AG10803 (cell line): Measurements from ENCODE around the gene COG3.

Experiments used
- DNase-seq: peaks from one replicate; pipeline ENCODE4 v3.0.0; 2010; ENCODE audit warnings: low read depth
- H3K4me3 ChIP-seq: 2 replicates; pipeline ENCODE4 v1.5.1; 2011; ENCODE audit warnings: mild to moderate bottlenecking, low read length, control low read depth
- CTCF ChIP-seq: conservative IDR thresholded peaks from 2 replicates; pipeline ENCODE4 v1.5.1; 2011; ENCODE audit warnings: mild to moderate bottlenecking, low read length, control low read depth, inconsistent platforms

The COG3 gene

GRCh38 chr13:45582408-45583076 is 117.8 kb downstream of the COG3 start:
- TF ChIP-seq CTCF: no peak
- H3K4me3 ChIP-seq: no peak overlapping the region
- no peak for DNase-seq

- no peak for DNase-seq
- no peak for TF ChIP-seq CTCF
Observed at GRCh38 chr13:45584816-45585215, 120.1 kb downstream of the COG3 start.

More at GRCh38 chr13:45584816-45585215, 120.1 kb downstream of the COG3 start:
- H3K4me3 ChIP-seq: no peak overlapping the region
